Mesothelial cell of epicardium (in vitro differentiated cells): ENCODE results near the gene PLA2G4B. TPM values are rescaled to one million over a fixed set of nuclear protein-coding genes. Genes with fewer than 3 reads are reported as not detected.
A peak's percentile ranks its signal among the peaks of the same experiment; 100 is the strongest.

Experiments
- DNase-seq, 2 experiments: peaks; one replicate each; pipeline ENCODE4 v3.0.0; 2021; ENCODE audit warnings: low spot score in 2 of 2; ENCODE audit not compliant: unreplicated experiment in 2 of 2
- H3K27ac Mint-ChIP-seq: 2 replicates; pipeline ENCODE4 v1.8.0; 2021; ENCODE audit warnings: mixed read lengths
- H3K27me3 Mint-ChIP-seq: 2 replicates; pipeline ENCODE4 v1.8.0; 2021; ENCODE audit warnings: low read depth, mixed read lengths
- H3K36me3 Mint-ChIP-seq: 2 replicates; pipeline ENCODE4 v1.8.0; 2021; ENCODE audit warnings: mixed read lengths
- H3K4me1 Mint-ChIP-seq: 2 replicates; pipeline ENCODE4 v1.8.0; 2021; ENCODE audit warnings: mixed read lengths
- H3K4me3 Mint-ChIP-seq: 2 replicates; pipeline ENCODE4 v1.8.0; 2021; ENCODE audit warnings: mild to moderate bottlenecking, moderate library complexity, mixed read lengths
- H3K9me3 Mint-ChIP-seq: 2 replicates; pipeline ENCODE4 v1.8.0; 2021; ENCODE audit warnings: mixed read lengths
- total RNA-seq: library from RNA; stranded (reverse); gene quantifications from 3 replicates; pipeline ENCODE4 v1.2.1, GENCODE V29; 2021
- TF ChIP-seq, protein P1 (sequence below): fragments of 200-600 bp; sonication (generic); IDR thresholded peaks from one replicate; pipeline ENCODE4 v1.5.0; 2021; ENCODE audit warnings: antibody characterized with exemption; ENCODE audit not compliant: unreplicated experiment

PLA2G4B gene
- total RNA-seq, 1 donor from 2014 or later: 11.2 TPM

DNA sequence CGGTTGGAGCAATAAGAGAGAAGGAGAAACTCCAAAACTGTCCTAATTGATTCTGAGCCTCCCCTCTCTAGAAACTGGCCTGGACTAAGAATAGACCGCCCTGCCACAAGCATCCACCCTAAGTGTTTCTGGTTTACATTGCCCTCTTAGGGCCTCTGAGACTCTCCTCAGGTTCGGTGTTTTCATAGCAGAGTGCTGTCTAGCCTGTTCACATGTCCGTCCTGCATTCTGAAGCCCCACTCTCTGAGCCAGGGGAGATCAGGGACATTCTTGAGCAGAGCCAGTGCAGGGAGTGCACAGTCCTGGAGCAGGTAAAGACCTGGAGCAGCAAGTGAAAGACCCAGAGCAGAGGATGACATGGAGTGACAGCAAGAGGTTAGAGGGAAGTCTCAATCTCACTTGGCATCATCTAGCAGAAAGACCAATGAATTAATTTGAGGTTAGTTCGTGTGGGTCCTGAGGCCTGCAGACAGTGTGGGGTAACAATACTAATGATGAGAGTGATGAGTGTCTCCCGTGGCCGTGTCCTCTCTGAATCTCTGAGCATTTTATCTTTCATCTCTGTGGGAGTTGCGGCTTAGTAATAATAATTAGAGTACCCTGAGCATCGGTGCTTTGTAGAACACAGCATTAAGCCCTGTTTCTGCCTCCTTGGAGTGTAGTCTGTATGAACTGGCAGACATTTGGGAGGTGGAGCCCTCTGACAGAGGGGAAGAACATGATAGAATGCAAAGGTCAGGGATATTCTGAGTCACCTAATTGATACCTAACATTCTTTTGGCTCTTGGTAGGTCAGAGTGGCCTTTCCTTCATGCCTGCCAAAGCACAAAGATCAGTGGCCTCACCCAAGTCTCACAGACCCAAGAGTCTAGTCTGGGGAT, 39.8 kb upstream of the PLA2G4B start:
- no peaks in the 10 kb centered on the region for H3K27me3 Mint-ChIP-seq

DNA sequence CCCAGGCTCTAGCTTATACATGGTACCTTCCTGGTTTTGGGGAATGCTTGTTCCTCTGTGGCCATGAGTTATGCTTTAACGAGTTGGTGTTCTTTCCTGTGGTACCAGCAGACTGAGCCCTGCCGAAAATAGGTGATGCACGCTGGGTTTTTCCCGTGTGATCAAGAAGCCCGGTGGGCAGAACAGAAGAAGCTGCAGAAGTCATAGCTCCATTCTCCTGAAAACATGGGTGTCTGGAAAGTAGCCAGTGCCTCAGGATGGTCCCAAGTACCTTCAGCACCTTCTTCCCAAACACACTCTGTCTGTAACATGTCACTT, 39.2 kb upstream of the PLA2G4B start:
- peaks cover 27% of the 10 kb centered on the region for H3K4me1 Mint-ChIP-seq
- no peak for DNase-seq
- peaks cover 12% of the 10 kb centered on the region for H3K36me3 Mint-ChIP-seq
- TF ChIP-seq, protein P1, sequence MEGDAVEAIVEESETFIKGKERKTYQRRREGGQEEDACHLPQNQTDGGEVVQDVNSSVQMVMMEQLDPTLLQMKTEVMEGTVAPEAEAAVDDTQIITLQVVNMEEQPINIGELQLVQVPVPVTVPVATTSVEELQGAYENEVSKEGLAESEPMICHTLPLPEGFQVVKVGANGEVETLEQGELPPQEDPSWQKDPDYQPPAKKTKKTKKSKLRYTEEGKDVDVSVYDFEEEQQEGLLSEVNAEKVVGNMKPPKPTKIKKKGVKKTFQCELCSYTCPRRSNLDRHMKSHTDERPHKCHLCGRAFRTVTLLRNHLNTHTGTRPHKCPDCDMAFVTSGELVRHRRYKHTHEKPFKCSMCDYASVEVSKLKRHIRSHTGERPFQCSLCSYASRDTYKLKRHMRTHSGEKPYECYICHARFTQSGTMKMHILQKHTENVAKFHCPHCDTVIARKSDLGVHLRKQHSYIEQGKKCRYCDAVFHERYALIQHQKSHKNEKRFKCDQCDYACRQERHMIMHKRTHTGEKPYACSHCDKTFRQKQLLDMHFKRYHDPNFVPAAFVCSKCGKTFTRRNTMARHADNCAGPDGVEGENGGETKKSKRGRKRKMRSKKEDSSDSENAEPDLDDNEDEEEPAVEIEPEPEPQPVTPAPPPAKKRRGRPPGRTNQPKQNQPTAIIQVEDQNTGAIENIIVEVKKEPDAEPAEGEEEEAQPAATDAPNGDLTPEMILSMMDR: no peak
- H3K27me3 Mint-ChIP-seq: no peaks in the 10 kb centered on the region
- H3K4me3 Mint-ChIP-seq: no peak overlapping the region
- no peak overlapping the region for H3K27ac Mint-ChIP-seq
- H3K9me3 Mint-ChIP-seq: no peaks in the 10 kb centered on the region

More for the DNA sequence above, 39.8 kb upstream of the PLA2G4B start:
- Mint-ChIP-seq H3K9me3 (no peaks in the 10 kb centered on the region), H3K4me3 (no peak overlapping the region), H3K27ac (no peak overlapping the region), H3K36me3 (peaks cover 11% of the 10 kb centered on the region), H3K4me1 (peaks cover 25% of the 10 kb centered on the region)
- TF ChIP-seq, protein P1: no peak
- no peak for DNase-seq

DNA sequence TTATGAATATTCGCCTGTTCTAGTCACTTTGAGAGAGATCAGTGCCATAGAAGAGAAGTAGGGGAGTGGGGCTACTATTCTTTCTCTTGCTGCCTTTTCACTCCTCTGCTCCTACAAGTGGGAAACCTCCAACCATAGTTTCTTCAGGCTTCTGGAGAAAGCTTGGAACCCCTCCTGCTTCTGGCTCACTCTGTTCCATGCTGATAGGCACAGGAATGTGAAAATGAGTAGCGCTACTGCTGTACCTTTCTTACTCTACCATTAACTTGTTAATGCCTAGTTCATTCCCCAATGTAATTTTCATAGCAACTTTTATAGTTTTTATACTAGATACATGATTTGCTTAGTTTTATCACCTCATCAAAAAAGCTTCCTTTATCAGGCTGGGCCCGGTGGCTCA, 37.5 kb upstream of the PLA2G4B start:
- TF ChIP-seq, protein P1: no peak
- Mint-ChIP-seq H3K27me3 (no peaks in the 10 kb centered on the region), H3K27ac (no peak overlapping the region)

DNA sequence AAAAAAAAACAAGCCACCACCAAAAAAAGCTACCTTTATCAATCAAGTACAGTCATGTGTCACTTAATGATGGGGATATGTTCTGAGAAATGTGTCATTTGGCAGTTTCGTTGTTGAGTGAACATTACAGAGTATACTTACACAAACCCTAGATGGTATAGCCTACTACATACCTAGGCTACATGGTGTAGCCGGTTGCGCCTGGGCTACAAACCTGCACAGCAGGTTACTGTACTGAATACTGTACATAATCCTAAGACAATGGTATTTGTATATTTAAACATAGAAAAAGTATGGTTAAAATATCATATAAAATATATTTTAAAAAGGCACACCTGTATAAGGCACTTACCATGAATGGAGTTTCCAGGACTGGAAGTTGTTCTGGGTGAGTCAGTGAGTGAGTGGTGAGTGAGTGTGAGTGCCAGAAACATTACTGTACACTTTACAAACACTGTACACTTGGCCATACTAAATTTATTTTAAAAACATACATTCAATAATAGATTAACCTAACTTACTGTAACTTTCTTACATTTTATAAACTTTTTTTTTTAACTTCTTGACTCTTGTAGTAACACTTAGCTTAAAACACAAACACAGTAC, 36.7 kb upstream of the PLA2G4B start:
- no peak for DNase-seq
- Mint-ChIP-seq H3K4me1 (peaks cover 35% of the 10 kb centered on the region), H3K27ac (no peak overlapping the region), H3K9me3 (no peaks in the 10 kb centered on the region), H3K27me3 (no peaks in the 10 kb centered on the region), H3K36me3 (peaks cover 12% of the 10 kb centered on the region), H3K4me3 (no peak overlapping the region)
- TF ChIP-seq, protein P1: no peak

More for the DNA sequence above, 37.5 kb upstream of the PLA2G4B start:
- Mint-ChIP-seq H3K4me3 (no peak overlapping the region), H3K36me3 (peaks cover 12% of the 10 kb centered on the region), H3K4me1 (peaks cover 33% of the 10 kb centered on the region), H3K9me3 (no peaks in the 10 kb centered on the region)
- no peak for DNase-seq

DNA sequence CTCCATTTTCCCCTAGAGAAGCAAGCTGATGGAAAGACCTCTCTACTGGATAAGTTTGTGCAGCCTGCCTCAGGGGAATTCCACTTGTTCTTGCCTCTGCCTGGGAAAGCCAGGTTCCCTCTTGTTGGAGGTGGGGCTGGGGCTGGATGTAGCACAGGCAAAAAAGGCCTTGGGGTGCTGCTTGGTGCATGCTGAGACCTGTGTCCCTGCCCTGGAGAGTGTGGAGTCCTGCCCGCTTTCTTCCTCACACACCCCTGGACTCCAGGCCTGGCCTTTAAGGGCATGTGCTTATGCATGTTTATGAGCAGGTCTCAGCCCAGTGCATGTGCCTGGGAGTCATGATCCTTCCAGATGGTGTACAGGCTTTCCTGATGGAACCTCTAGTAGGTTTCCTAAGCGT, 34.3 kb upstream of the PLA2G4B start:
- H3K27ac Mint-ChIP-seq: peak overlapping the region; percentile 88
- TF ChIP-seq, protein P1: no peak
- no peak for DNase-seq
- H3K27me3 Mint-ChIP-seq: no peaks in the 10 kb centered on the region
- peaks cover 12% of the 10 kb centered on the region for H3K36me3 Mint-ChIP-seq
- no peaks in the 10 kb centered on the region for H3K9me3 Mint-ChIP-seq
- no peak overlapping the region for H3K4me3 Mint-ChIP-seq
- H3K4me1 Mint-ChIP-seq: peaks cover 28% of the 10 kb centered on the region
